ENCODE data around the gene BCO1. TPM values are rescaled to one million over a fixed set of nuclear protein-coding genes. Genes with fewer than 3 reads are reported as not detected.

BCO1 gene
- total RNA-seq (2014; rRNA removed; shearing (Covaris generic)) (not detected in 2 replicates), total RNA-seq (2022) (not detected in 2 replicates), Bru-seq, nascent RNA (percentile 3 among the genes with signal in this experiment), BruChase-seq, experiment 1, labeled RNA remaining after a 6-hour chase (not detected), BruChase-seq, experiment 2, labeled RNA remaining after a 2-hour chase (not detected)
- long read RNA-seq, result 0 reads

GRCh38 chr16:81238296-81239011 is at the start of gene BCO1:
TSS of gene BCO1 (plus strand) at chr16:81238689. CDS start at chr16:81238909, 220 bp downstream.
- H3K4me3 ChIP-seq (ENCODE audit: low read depth, low read length, poor library complexity, severe bottlenecking), result no peak within 1 kb of the TSS
- H3K9me3 ChIP-seq (ENCODE audit: low read length), result no peaks in the 10 kb centered on the region
- no peaks in the 10 kb centered on the region for H3K36me3 ChIP-seq (ENCODE audit: insufficient read depth, low read length)
- intact Hi-C loops (cut with micrococcal nuclease; ENCODE audit: unreplicated experiment), result no loop called here
- H3K79me2 ChIP-seq (ENCODE audit: insufficient read depth, low read depth, low read length), result no peaks in the 10 kb centered on the region
- H3K4me1 ChIP-seq (ENCODE audit: insufficient read depth, low read length, poor library complexity, severe bottlenecking), result no peaks in the 10 kb centered on the region
- no peak within 1 kb of the TSS for H3K27ac ChIP-seq (ENCODE audit: low read depth, low read length, poor library complexity, severe bottlenecking)
- no peak within 1 kb of the TSS; the same call in 1 of the 2 replicates for H3K4me2 ChIP-seq (ENCODE audit: low read length)
- H3K9me2 ChIP-seq (ENCODE audit: insufficient read depth, low read length), result no peaks in the 10 kb centered on the region
- H4K20me1 ChIP-seq (ENCODE audit: insufficient read depth, low read length), result no peaks in the 10 kb centered on the region
- no peak for TF ChIP-seq CTCF (conservative IDR thresholded peaks at IDR 0.05; ENCODE audit: low read length)
- no peak for TF ChIP-seq EZH2phosphoT487 (IDR thresholded peaks at IDR 0.05; ENCODE audit: borderline replicate concordance, low read depth, low read length)
- ChIA-PET POLR2A (interaction anchor here (0.7 to 1.2 kb wide), 3 partner anchors 9 to 605 kb away, joined by 3 to 4 read pairs (median 4); no protein-coding TSS in a partner anchor), CTCF (ENCODE audit: unreplicated experiment) (no interaction called here)
- no peak for DNase-seq (ENCODE audit: low spot score)
- no TSS peak for BruUV-seq (replicated peaks)
- no peak within 1 kb of the TSS for H2AFZ ChIP-seq (ENCODE audit: low read length)

GRCh38 chr16:81189100-81189664 is 49.3 kb upstream of the BCO1 start:
- no TSS peak for BruUV-seq (replicated peaks)
- no peak for TF ChIP-seq EZH2phosphoT487 (IDR thresholded peaks at IDR 0.05; ENCODE audit: borderline replicate concordance, low read depth, low read length)
- no peak for TF ChIP-seq CTCF (conservative IDR thresholded peaks at IDR 0.05; ENCODE audit: low read length)
- H3K9me2 ChIP-seq (ENCODE audit: insufficient read depth, low read length), result no peaks in the 10 kb centered on the region
- H3K27ac ChIP-seq (ENCODE audit: low read depth, low read length, poor library complexity, severe bottlenecking), result no peak overlapping the region
- no peak overlapping the region for H3K4me3 ChIP-seq (ENCODE audit: low read depth, low read length, poor library complexity, severe bottlenecking)
- H4K20me1 ChIP-seq (ENCODE audit: insufficient read depth, low read length), result no peaks in the 10 kb centered on the region
- H3K4me2 ChIP-seq (ENCODE audit: low read length), result no peak overlapping the region
- H3K9me3 ChIP-seq (ENCODE audit: low read length), result no peaks in the 10 kb centered on the region
- no peaks in the 10 kb centered on the region for H3K4me1 ChIP-seq (ENCODE audit: insufficient read depth, low read length, poor library complexity, severe bottlenecking)
- ChIA-PET POLR2A (no interaction called here), CTCF (ENCODE audit: unreplicated experiment) (no interaction called here)
- H3K79me2 ChIP-seq (ENCODE audit: insufficient read depth, low read depth, low read length), result no peaks in the 10 kb centered on the region
- no peak overlapping the region for H2AFZ ChIP-seq (ENCODE audit: low read length)
- H3K36me3 ChIP-seq (ENCODE audit: insufficient read depth, low read length), result no peaks in the 10 kb centered on the region
- intact Hi-C loops (cut with micrococcal nuclease; ENCODE audit: unreplicated experiment), result no loop called here
- DNase-seq (ENCODE audit: low spot score), result no peak

- TF ChIP-seq EZH2phosphoT487 (IDR thresholded peaks at IDR 0.05; ENCODE audit: borderline replicate concordance, low read depth, low read length) (no peak), CTCF (conservative IDR thresholded peaks at IDR 0.05; ENCODE audit: low read length) (no peak)
- CTCF ChIA-PET (ENCODE audit: unreplicated experiment), result no interaction called here
- no peaks in the 10 kb centered on the region for H4K20me1 ChIP-seq (ENCODE audit: insufficient read depth, low read length)
- no peak overlapping the region for H2AFZ ChIP-seq (ENCODE audit: low read length)
- no peaks in the 10 kb centered on the region for H3K9me2 ChIP-seq (ENCODE audit: insufficient read depth, low read length)
- POLR2A ChIA-PET, result no interaction called here
- no peaks in the 10 kb centered on the region for H3K4me1 ChIP-seq (ENCODE audit: insufficient read depth, low read length, poor library complexity, severe bottlenecking)
- DNase-seq (ENCODE audit: low spot score), result no peak
- H3K79me2 ChIP-seq (ENCODE audit: insufficient read depth, low read depth, low read length), result no peaks in the 10 kb centered on the region
- intact Hi-C loops (cut with micrococcal nuclease; ENCODE audit: unreplicated experiment), result no loop called here
- no peaks in the 10 kb centered on the region for H3K9me3 ChIP-seq (ENCODE audit: low read length)
- no peak overlapping the region for H3K4me2 ChIP-seq (ENCODE audit: low read length)
- no peaks in the 10 kb centered on the region for H3K36me3 ChIP-seq (ENCODE audit: insufficient read depth, low read length)
- H3K4me3 ChIP-seq (ENCODE audit: low read depth, low read length, poor library complexity, severe bottlenecking), result no peak overlapping the region
- no peak overlapping the region for H3K27ac ChIP-seq (ENCODE audit: low read depth, low read length, poor library complexity, severe bottlenecking)
- no TSS peak for BruUV-seq (replicated peaks)
These were observed 47.8 kb upstream of the BCO1 start for GRCh38 chr16:81190667-81191066.
